Activated CD4-positive, alpha-beta T cell treated with anti-CD3 and anti-CD28 coated beads, Interleukin-2, amount 10 ng/mL, durations not matched to agents 24 days and 14 days (primary cell): Measurements from ENCODE around the gene ASS1. TPM values are rescaled to one million over a fixed set of nuclear protein-coding genes. Genes with fewer than 3 reads are reported as not detected.

Source experiments
- DNase-seq: peaks from one replicate; pipeline ENCODE4 v3.0.0; 2022
- H3K27ac Mint-ChIP-seq: one replicate; pipeline ENCODE4 v1.8.0; 2022; ENCODE audit warnings: mild to moderate bottlenecking, mixed read lengths
- H3K27me3 Mint-ChIP-seq: one replicate; pipeline ENCODE4 v1.8.0; 2022; ENCODE audit warnings: mixed read lengths
- H3K36me3 Mint-ChIP-seq: one replicate; pipeline ENCODE4 v1.8.0; 2022; ENCODE audit warnings: low read depth, mild to moderate bottlenecking, mixed read lengths
- H3K4me1 Mint-ChIP-seq: one replicate; pipeline ENCODE4 v1.8.0; 2021; ENCODE audit warnings: mixed read lengths
- H3K4me3 Mint-ChIP-seq: one replicate; pipeline ENCODE4 v1.8.0; 2022; ENCODE audit warnings: mild to moderate bottlenecking, moderate library complexity, mixed read lengths
- H3K9me3 Mint-ChIP-seq: one replicate; pipeline ENCODE4 v1.8.0; 2021; ENCODE audit warnings: mixed read lengths
- intact Hi-C: fragments of 100-400 bp; cut with micrococcal nuclease; formaldehyde crosslinking; loops from one replicate; pipeline ENCODE4 v1.15.1; 2023
- total RNA-seq: library from RNA; stranded (reverse); gene quantifications from 2 replicates; pipeline ENCODE4 v1.2.3, GENCODE V29; 2022

ASS1 gene
- total RNA-seq, 1 donor from 2014 or later: 3.2 TPM

GRCh38 chr9:130425741-130426466 lies 18.9 kb upstream of the ASS1 start:
- Mint-ChIP-seq H3K4me1 (no peaks in the 10 kb centered on the region), H3K27ac (no peak overlapping the region), H3K27me3 (no peaks in the 10 kb centered on the region), H3K36me3 (no peaks in the 10 kb centered on the region), H3K9me3 (no peaks in the 10 kb centered on the region), H3K4me3 (no peak overlapping the region)
- intact Hi-C loops: no loop called here
- no peak for DNase-seq

GRCh38 chr9:130426467-130426773 lies 18.3 kb upstream of the ASS1 start:
- Mint-ChIP-seq H3K4me3 (no peak overlapping the region), H3K4me1 (no peaks in the 10 kb centered on the region), H3K27ac (no peak overlapping the region)

GRCh38 chr9:130426883-130427282 lies 17.9 kb upstream of the ASS1 start:
- no peaks in the 10 kb centered on the region for H3K4me1 Mint-ChIP-seq
- DNase-seq: no peak
- no peaks in the 10 kb centered on the region for H3K27me3 Mint-ChIP-seq
- H3K9me3 Mint-ChIP-seq: no peaks in the 10 kb centered on the region
- H3K4me3 Mint-ChIP-seq: no peak overlapping the region
- no peaks in the 10 kb centered on the region for H3K36me3 Mint-ChIP-seq
- intact Hi-C loops: no loop called here
- no peak overlapping the region for H3K27ac Mint-ChIP-seq

More at GRCh38 chr9:130426467-130426773, 18.3 kb upstream of the ASS1 start:
- H3K36me3 Mint-ChIP-seq: no peaks in the 10 kb centered on the region
- intact Hi-C loops: no loop called here
- H3K9me3 Mint-ChIP-seq: no peaks in the 10 kb centered on the region
- no peak for DNase-seq
- no peaks in the 10 kb centered on the region for H3K27me3 Mint-ChIP-seq

GRCh38 chr9:130427326-130427725 lies 17.4 kb upstream of the ASS1 start:
- no peak overlapping the region for H3K4me3 Mint-ChIP-seq
- DNase-seq: no peak
- no peaks in the 10 kb centered on the region for H3K36me3 Mint-ChIP-seq
- intact Hi-C loops: no loop called here
- H3K27me3 Mint-ChIP-seq: peaks cover 2% of the 10 kb centered on the region
- no peaks in the 10 kb centered on the region for H3K9me3 Mint-ChIP-seq
- H3K27ac Mint-ChIP-seq: no peak overlapping the region
- H3K4me1 Mint-ChIP-seq: no peaks in the 10 kb centered on the region

GRCh38 chr9:130428086-130428665 lies 16.6 kb upstream of the ASS1 start:
- Mint-ChIP-seq H3K9me3 (no peaks in the 10 kb centered on the region), H3K36me3 (no peaks in the 10 kb centered on the region), H3K4me3 (no peak overlapping the region), H3K27me3 (peaks cover 10% of the 10 kb centered on the region), H3K27ac (no peak overlapping the region), H3K4me1 (no peaks in the 10 kb centered on the region)
- DNase-seq: no peak
- intact Hi-C loops: no loop called here

- Mint-ChIP-seq H3K4me1 (no peaks in the 10 kb centered on the region), H3K4me3 (no peak overlapping the region), H3K27me3 (peaks cover 17% of the 10 kb centered on the region), H3K36me3 (no peaks in the 10 kb centered on the region), H3K9me3 (no peaks in the 10 kb centered on the region), H3K27ac (no peak overlapping the region)
- DNase-seq: no peak
- intact Hi-C loops: no loop called here
Measured at GRCh38 chr9:130429381-130429780, 15.4 kb upstream of the ASS1 start.

GRCh38 chr9:130429831-130430230 lies 14.9 kb upstream of the ASS1 start:
- Mint-ChIP-seq H3K4me1 (no peaks in the 10 kb centered on the region), H3K27me3 (peaks cover 21% of the 10 kb centered on the region), H3K36me3 (no peaks in the 10 kb centered on the region), H3K4me3 (no peak overlapping the region), H3K9me3 (no peaks in the 10 kb centered on the region), H3K27ac (no peak overlapping the region)
- intact Hi-C loops: no loop called here
- DNase-seq: no peak

GRCh38 chr9:130430232-130430631 lies 14.5 kb upstream of the ASS1 start:
- peaks cover 22% of the 10 kb centered on the region for H3K27me3 Mint-ChIP-seq
- H3K36me3 Mint-ChIP-seq: no peaks in the 10 kb centered on the region
- no peak overlapping the region for H3K4me3 Mint-ChIP-seq
- DNase-seq: no peak
- intact Hi-C loops: no loop called here
- no peak overlapping the region for H3K27ac Mint-ChIP-seq
- no peaks in the 10 kb centered on the region for H3K4me1 Mint-ChIP-seq
- H3K9me3 Mint-ChIP-seq: no peaks in the 10 kb centered on the region

- Mint-ChIP-seq H3K27ac (no peak overlapping the region), H3K4me3 (no peak overlapping the region), H3K36me3 (no peaks in the 10 kb centered on the region), H3K27me3 (peaks cover 24% of the 10 kb centered on the region), H3K4me1 (no peaks in the 10 kb centered on the region), H3K9me3 (no peaks in the 10 kb centered on the region)
- DNase-seq: no peak
- intact Hi-C loops: no loop called here
Measured at GRCh38 chr9:130430734-130431535, 13.8 kb upstream of the ASS1 start.

- peaks cover 26% of the 10 kb centered on the region for H3K27me3 Mint-ChIP-seq
- no peaks in the 10 kb centered on the region for H3K9me3 Mint-ChIP-seq
- intact Hi-C loops: no loop called here
- no peak overlapping the region for H3K27ac Mint-ChIP-seq
- H3K4me3 Mint-ChIP-seq: no peak overlapping the region
- DNase-seq: no peak
- no peaks in the 10 kb centered on the region for H3K4me1 Mint-ChIP-seq
- H3K36me3 Mint-ChIP-seq: no peaks in the 10 kb centered on the region
Measured at GRCh38 chr9:130431536-130432303, 13.0 kb upstream of the ASS1 start.

- Mint-ChIP-seq H3K27ac (no peak overlapping the region), H3K4me3 (no peak overlapping the region), H3K36me3 (no peaks in the 10 kb centered on the region), H3K27me3 (peaks cover 28% of the 10 kb centered on the region), H3K4me1 (no peaks in the 10 kb centered on the region), H3K9me3 (no peaks in the 10 kb centered on the region)
- intact Hi-C loops: no loop called here
- no peak for DNase-seq
Measured at GRCh38 chr9:130432362-130432761, 12.4 kb upstream of the ASS1 start.

- peaks cover 28% of the 10 kb centered on the region for H3K27me3 Mint-ChIP-seq
- no peaks in the 10 kb centered on the region for H3K9me3 Mint-ChIP-seq
- no peaks in the 10 kb centered on the region for H3K36me3 Mint-ChIP-seq
- H3K4me1 Mint-ChIP-seq: no peaks in the 10 kb centered on the region
- H3K27ac Mint-ChIP-seq: no peak overlapping the region
- intact Hi-C loops: no loop called here
- H3K4me3 Mint-ChIP-seq: no peak overlapping the region
- no peak for DNase-seq
Measured at GRCh38 chr9:130432796-130433167, 12.0 kb upstream of the ASS1 start.

GRCh38 chr9:130433168-130433946 lies 11.4 kb upstream of the ASS1 start:
- no peaks in the 10 kb centered on the region for H3K4me1 Mint-ChIP-seq
- peak overlapping the region; percentile 26 for H3K4me3 Mint-ChIP-seq
- no peak overlapping the region for H3K27ac Mint-ChIP-seq
- H3K9me3 Mint-ChIP-seq: no peaks in the 10 kb centered on the region
- no peaks in the 10 kb centered on the region for H3K36me3 Mint-ChIP-seq
- peaks cover 28% of the 10 kb centered on the region for H3K27me3 Mint-ChIP-seq
- DNase-seq: peak; percentile 81
- intact Hi-C loops: no loop called here
